Immature natural killer cell (primary cell): ENCODE data around the gene ISOC2. TPM values are rescaled to one million over a fixed set of nuclear protein-coding genes. Genes with fewer than 3 reads are reported as not detected.

Source experiments
- DNase-seq, 3 donors: peaks; one replicate each; pipeline ENCODE4 v3.0.0; 2022; ENCODE audit warnings: mixed read lengths in 1 of 3
- H3K27ac Mint-ChIP-seq, 6 donors: one replicate each; pipeline ENCODE4 v1.8.0; 2020; ENCODE audit warnings: mixed read lengths in 6 of 6, mild to moderate bottlenecking in 5 of 6, inconsistent platforms in 4 of 6, moderate library complexity in 3 of 6
- H3K27me3 Mint-ChIP-seq, 3 donors: one replicate each; pipeline ENCODE4 v1.8.0; 2020 to 2021; ENCODE audit warnings: low read depth in 3 of 3, mild to moderate bottlenecking in 3 of 3, mixed read lengths in 3 of 3, moderate library complexity in 3 of 3, inconsistent platforms in 1 of 3
- H3K36me3 Mint-ChIP-seq, 3 donors: one replicate each; pipeline ENCODE4 v1.8.0; 2020; ENCODE audit warnings: mixed read lengths in 3 of 3, inconsistent platforms in 2 of 3, mild to moderate bottlenecking in 2 of 3
- H3K4me1 Mint-ChIP-seq, 2 donors: one replicate each; pipeline ENCODE4 v1.8.0; 2020; ENCODE audit warnings: inconsistent platforms in 2 of 2, mild to moderate bottlenecking in 2 of 2, mixed read lengths in 2 of 2, moderate library complexity in 1 of 2
- H3K4me3 Mint-ChIP-seq, 5 donors: one replicate each; pipeline ENCODE4 v1.8.0; 2020; ENCODE audit warnings: mild to moderate bottlenecking in 5 of 5, mixed read lengths in 5 of 5, inconsistent platforms in 3 of 5, moderate library complexity in 3 of 5
- H3K9me3 Mint-ChIP-seq, 6 donors: one replicate each; pipeline ENCODE4 v1.8.0; 2020; ENCODE audit warnings: mild to moderate bottlenecking in 6 of 6, mixed read lengths in 6 of 6, inconsistent platforms in 4 of 6, moderate library complexity in 3 of 6
- polyA plus RNA-seq, 3 donors: library from polyadenylated mRNA; unstranded; fragments of 300-500 nt; fragmentation: Illumina TruSeq; gene quantifications; one replicate each; pipeline ENCODE4 v1.2.3, GENCODE V29; 2021

Gene ISOC2
- polyA plus RNA-seq, 3 donors from 2014 or later, result 30.4 to 46.0 (median 34.2) TPM

GRCh38 chr19:55464039-55464661 lies 2.7 kb upstream of the ISOC2 start:
- H3K4me1 Mint-ChIP-seq, result peaks cover 20 to 25% of the 10 kb centered on the region in 2 donors
- peaks cover 8 to 9% (median 8%) of the 10 kb centered on the region in 3 donors for H3K27me3 Mint-ChIP-seq
- no peaks in the 10 kb centered on the region for H3K9me3 Mint-ChIP-seq
- no peak for DNase-seq
- no peak overlapping the region for H3K27ac Mint-ChIP-seq
- H3K36me3 Mint-ChIP-seq, result no peaks in the 10 kb centered on the region
- H3K4me3 Mint-ChIP-seq, result peak overlapping the region in 1 of 5 donors; percentile 49

DNA sequence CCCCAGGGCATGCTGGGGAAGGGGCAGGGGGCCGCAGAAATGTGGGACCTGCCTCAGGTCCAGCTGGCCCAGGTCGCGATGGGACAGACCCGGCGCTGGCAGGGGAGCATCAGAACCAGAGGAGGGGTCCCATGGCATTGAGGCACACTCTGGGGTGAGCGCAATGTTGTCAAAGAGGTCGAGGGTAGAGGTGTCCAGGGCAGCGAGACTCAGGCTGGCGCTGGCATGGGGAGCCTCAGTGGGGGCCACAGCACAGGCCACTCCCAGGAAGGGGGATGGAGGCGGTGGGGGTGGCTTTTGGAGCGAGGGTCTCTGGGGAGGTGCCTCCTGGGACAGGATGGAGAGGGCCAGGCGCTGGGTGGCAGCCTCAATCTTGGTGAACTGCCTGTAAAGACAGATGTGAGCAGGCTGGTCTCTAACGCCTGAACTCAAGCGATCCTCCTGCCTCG lies 2.2 kb upstream of the ISOC2 start:
- Mint-ChIP-seq H3K9me3 (no peaks in the 10 kb centered on the region), H3K4me1 (peaks cover 20 to 25% of the 10 kb centered on the region in 2 donors), H3K36me3 (no peaks in the 10 kb centered on the region), H3K4me3 (peak overlapping the region in 2 of 5 donors; percentile 21 to 49), H3K27ac (no peak overlapping the region), H3K27me3 (peaks cover 8 to 9% (median 8%) of the 10 kb centered on the region in 3 donors)
- DNase-seq, result no peak

- Mint-ChIP-seq H3K4me3 (peak overlapping the region; percentile 38 to 93 (median 90)), H3K27ac (peak overlapping the region in 3 of 6 donors; percentile 45 to 95 (median 94)), H3K4me1 (peaks cover 19 to 25% of the 10 kb centered on the region in 2 donors), H3K27me3 (peaks cover 8 to 9% (median 8%) of the 10 kb centered on the region in 3 donors), H3K9me3 (no peaks in the 10 kb centered on the region), H3K36me3 (no peaks in the 10 kb centered on the region)
- no peak for DNase-seq
These were observed 1.3 kb upstream of the ISOC2 start for GRCh38 chr19:55462722-55463121.

DNA sequence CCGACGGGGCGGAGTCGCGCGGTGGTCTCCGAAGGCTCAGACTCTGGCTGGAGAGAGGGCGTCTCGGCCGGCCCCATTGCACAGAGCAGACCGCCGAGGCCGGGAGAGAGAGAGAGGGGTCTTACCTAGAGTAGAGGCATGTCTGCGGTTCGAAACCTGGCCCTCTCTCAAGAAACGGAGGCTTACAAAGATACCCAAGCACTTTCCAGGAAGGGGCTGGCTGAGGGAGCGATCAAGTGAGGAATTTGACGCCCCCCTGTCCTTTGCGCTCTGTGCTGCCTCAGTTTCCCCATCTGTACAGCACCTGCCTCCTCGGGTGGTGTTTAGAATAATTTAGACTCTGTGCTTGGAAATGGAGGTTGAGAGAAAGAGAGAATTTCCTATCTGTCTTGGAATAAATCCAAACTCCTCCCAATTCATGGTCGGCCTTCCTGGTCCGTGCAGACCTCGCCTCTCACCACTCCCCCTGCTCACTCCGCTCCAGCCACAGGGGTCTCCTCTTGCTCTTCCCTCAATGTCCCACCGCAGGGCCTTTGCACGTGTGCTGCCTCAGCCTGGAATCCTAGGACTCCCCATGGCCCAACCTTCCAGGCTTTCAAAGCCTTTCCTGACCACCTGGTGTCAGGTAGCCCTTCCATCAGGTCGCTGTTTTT lies 658 bp upstream of the ISOC2 start:
- Mint-ChIP-seq H3K27ac (peak overlapping the region; percentile 84 to 95 (median 89)), H3K9me3 (no peaks in the 10 kb centered on the region), H3K4me1 (peaks cover 19 to 25% of the 10 kb centered on the region in 2 donors), H3K36me3 (no peaks in the 10 kb centered on the region), H3K27me3 (peaks cover 6 to 9% (median 8%) of the 10 kb centered on the region in 3 donors), H3K4me3 (peak overlapping the region; percentile 82 to 93 (median 90))
- DNase-seq, result no peak

DNA sequence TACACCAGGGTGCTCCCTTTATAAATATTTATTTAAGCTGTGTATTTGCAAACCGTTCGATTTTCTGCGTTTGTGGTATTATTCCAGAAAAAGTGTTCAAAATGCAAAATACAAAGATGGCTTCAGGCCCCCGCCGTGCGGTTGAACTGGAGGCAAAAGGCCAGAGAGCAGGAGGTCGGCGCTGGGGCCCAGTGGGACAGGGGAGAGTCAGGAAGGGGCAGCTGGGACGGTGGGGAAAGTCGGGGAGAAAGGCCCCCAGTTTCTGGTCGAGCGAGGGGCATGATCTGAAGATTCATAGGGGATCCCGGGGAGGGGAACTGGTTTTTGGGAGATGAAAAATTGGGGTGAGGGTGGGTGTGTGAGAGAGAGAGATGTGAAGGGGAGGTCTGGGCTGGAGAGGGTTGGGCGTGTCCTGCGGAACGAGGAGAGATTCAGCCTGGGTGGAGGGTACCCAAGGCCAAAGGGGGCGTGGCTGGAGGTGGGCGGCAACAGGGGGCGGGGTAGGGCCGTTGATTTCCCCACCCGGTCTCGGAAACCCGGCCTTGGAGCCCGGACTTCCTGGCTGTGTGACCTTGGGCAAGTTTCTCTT lies 678 bp downstream of the ISOC2 start:
- peaks cover 4 to 9% (median 8%) of the 10 kb centered on the region in 3 donors for H3K27me3 Mint-ChIP-seq
- H3K27ac Mint-ChIP-seq, result peak overlapping the region; percentile 84 to 95 (median 89)
- no peaks in the 10 kb centered on the region for H3K9me3 Mint-ChIP-seq
- peak overlapping the region; percentile 82 to 93 (median 90) for H3K4me3 Mint-ChIP-seq
- H3K4me1 Mint-ChIP-seq, result peaks cover 19 to 25% of the 10 kb centered on the region in 2 donors
- no peaks in the 10 kb centered on the region for H3K36me3 Mint-ChIP-seq
- DNase-seq, result peak in 1 of 3 donors; percentile 24

- peak overlapping the region; percentile 82 to 93 (median 90) for H3K4me3 Mint-ChIP-seq
- H3K27me3 Mint-ChIP-seq, result peaks cover 4 to 9% (median 8%) of the 10 kb centered on the region in 3 donors
- H3K9me3 Mint-ChIP-seq, result no peaks in the 10 kb centered on the region
- DNase-seq, result no peak
- peaks cover 19 to 25% of the 10 kb centered on the region in 2 donors for H3K4me1 Mint-ChIP-seq
- H3K27ac Mint-ChIP-seq, result peak overlapping the region; percentile 6 to 75 (median 62)
- no peaks in the 10 kb centered on the region for H3K36me3 Mint-ChIP-seq
These were observed 1.3 kb downstream of the ISOC2 start for GRCh38 chr19:55459950-55460657.

- peaks cover 4 to 9% (median 8%) of the 10 kb centered on the region in 3 donors for H3K27me3 Mint-ChIP-seq
- peak overlapping the region in 3 of 6 donors; percentile 6 to 49 (median 17) for H3K27ac Mint-ChIP-seq
- no peaks in the 10 kb centered on the region for H3K9me3 Mint-ChIP-seq
- H3K36me3 Mint-ChIP-seq, result no peaks in the 10 kb centered on the region
- peak overlapping the region in 2 of 5 donors; percentile 90 to 92 for H3K4me3 Mint-ChIP-seq
- no peak for DNase-seq
- H3K4me1 Mint-ChIP-seq, result peaks cover 19 to 25% of the 10 kb centered on the region in 2 donors
These were observed 1.9 kb downstream of the ISOC2 start for GRCh38 chr19:55459551-55459949.

DNA sequence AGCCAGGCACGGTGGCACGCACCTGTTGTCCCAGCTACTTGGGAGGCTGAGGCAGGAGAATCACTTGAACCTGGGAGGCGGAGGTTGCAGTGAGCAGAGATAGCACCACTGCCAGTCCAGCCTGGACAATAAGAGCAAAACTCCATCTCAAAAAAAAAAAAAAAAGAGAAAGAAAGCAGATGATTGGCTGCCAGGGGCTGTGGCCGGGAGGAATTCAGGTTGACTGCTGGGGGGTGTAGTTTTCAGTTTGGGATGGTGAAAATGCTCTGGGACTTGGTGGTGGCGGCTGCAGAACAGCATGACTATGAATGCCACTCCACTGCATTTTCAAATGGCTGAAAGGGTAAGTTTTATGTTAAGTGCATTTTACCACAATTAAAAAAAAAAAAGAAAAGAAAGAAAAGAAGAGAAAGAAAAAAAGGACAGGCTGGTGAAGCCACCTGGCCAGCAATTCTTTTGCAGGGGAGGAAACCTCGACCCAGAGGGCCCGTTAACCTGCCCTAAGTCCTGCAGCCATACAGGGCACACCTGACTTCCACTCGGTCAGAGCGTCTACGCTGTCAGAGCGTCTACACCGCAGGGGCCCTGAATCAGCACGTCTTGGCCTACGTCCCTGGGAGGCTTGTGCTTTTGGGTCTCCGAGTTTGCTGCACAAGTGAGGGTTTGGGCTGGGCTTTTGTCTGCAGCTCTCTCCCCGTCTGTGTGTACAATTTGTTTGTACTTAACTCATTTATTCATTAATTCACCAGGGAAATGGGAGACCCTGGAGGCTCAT lies 3.6 kb downstream of the ISOC2 start:
- H3K36me3 Mint-ChIP-seq, result peaks cover 0 to 10% (median 6%) of the 10 kb centered on the region in 3 donors
- peaks cover 24 to 25% of the 10 kb centered on the region in 2 donors for H3K4me1 Mint-ChIP-seq
- H3K27ac Mint-ChIP-seq, result no peak overlapping the region
- DNase-seq, result no peak
- no peaks in the 10 kb centered on the region for H3K9me3 Mint-ChIP-seq
- peaks cover 10 to 12% (median 10%) of the 10 kb centered on the region in 3 donors for H3K27me3 Mint-ChIP-seq
- H3K4me3 Mint-ChIP-seq, result no peak overlapping the region

DNA sequence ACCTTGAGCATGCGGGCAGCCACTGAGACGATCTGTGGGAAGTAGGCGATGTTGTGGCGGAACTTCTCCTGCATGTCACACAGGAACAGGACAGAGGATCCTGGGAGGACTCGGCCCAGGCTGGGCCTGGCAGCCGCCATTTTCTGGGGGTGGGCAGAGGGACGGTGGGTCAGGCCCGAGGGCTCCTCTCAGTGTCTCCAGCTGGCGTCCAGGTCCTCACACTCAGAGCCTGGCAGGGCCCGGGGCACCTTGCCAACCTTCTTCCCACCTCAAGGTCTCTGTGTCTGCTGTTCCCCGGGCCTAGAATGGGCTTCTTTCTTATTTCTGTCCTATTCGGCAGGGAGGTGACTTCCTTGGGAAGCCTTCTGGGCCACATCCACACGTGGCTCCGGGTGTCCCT lies 5.1 kb downstream of the ISOC2 start:
- Mint-ChIP-seq H3K4me1 (peaks cover 10 to 19% of the 10 kb centered on the region in 2 donors), H3K27ac (no peak overlapping the region), H3K4me3 (no peak overlapping the region), H3K9me3 (no peaks in the 10 kb centered on the region), H3K27me3 (peaks cover 6 to 8% (median 6%) of the 10 kb centered on the region in 3 donors), H3K36me3 (peaks cover 0 to 10% (median 6%) of the 10 kb centered on the region in 3 donors)
- no peak for DNase-seq

DNA sequence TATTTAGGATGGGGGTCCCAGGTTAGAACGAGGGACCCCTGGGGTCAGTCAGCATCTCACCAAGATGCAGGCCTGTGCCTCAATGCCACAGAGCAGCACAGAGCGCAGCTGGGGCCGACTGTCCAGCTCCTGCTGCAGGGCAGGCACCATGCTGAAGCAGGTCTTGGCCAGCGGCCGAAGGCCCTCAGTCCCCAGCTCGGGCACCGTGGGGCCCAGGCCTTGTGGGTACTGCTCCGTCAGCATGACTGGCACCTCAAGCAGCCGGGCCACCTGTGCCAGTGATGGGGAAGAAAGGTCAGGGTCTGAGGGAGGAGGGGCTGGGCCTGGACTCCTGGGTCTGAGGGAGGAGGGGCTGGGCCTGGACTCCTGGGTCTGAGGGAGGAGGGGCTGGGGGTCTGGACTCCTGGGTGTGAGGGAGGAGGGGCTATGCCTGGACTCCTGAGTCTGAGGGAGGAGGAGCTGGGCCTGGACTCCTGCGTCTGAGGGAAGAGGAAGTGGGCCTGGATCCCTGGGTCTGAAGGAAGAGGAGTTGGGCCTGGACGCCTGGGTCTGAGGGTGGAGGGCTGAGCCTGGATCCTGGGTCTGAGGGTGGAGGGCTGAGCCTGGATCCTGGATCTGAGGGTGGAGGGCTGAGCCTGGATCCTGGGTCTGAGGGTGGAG lies 5.7 kb downstream of the ISOC2 start:
- no peak for DNase-seq
- Mint-ChIP-seq H3K4me1 (peaks cover 11 to 16% of the 10 kb centered on the region in 2 donors), H3K36me3 (peaks cover 0 to 10% (median 6%) of the 10 kb centered on the region in 3 donors), H3K9me3 (no peaks in the 10 kb centered on the region), H3K4me3 (no peak overlapping the region), H3K27ac (no peak overlapping the region), H3K27me3 (peaks cover 7 to 8% (median 8%) of the 10 kb centered on the region in 3 donors)

- Mint-ChIP-seq H3K4me1 (peaks cover 7 to 14% of the 10 kb centered on the region in 2 donors), H3K4me3 (no peak overlapping the region), H3K36me3 (peaks cover 0 to 10% (median 6%) of the 10 kb centered on the region in 3 donors), H3K27ac (no peak overlapping the region), H3K27me3 (peaks cover 7 to 10% (median 8%) of the 10 kb centered on the region in 3 donors), H3K9me3 (no peaks in the 10 kb centered on the region)
- peak in 2 of 3 donors; percentile 25 to 35 for DNase-seq
These were observed 6.6 kb downstream of the ISOC2 start for GRCh38 chr19:55454787-55455243.

DNA sequence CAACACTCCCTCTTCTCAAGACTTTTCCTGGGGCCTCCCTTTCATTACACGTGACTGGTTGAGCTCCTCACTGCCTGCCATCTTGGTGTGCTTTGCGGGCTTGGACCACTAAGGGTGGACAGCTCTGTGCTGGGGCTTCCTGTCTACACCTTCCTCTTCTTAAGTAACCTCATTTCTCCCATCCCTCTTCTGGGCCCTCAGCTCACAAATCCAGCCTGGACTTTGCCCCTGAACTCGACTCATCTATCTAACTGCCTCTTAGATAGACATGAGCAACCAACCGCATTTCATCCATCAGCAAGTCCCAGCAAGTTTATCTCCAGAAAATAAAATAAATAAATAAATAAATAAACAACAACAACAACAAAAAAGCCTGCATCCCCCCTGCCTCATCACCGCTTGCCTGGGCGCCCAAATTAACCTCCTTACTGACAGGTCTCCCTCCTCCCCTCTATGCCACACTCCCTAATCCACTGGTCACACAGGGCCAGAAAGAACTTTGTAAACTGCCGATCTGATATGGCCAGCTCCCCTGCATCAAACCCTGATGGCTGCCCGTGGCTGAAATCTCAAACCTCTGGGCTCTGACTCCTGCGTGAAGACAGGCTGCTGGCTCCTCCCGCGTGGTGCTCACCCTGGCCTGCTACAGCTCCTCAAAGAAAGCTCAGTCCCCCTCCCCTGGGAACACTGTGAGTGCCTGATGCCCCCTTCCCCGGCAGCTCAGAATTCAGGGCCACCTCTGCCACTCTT lies 7.8 kb downstream of the ISOC2 start:
- peak overlapping the region in 1 of 6 donors; percentile 50 for H3K27ac Mint-ChIP-seq
- no peak for DNase-seq
- H3K27me3 Mint-ChIP-seq, result peaks cover 7 to 11% (median 8%) of the 10 kb centered on the region in 3 donors
- no peaks in the 10 kb centered on the region for H3K9me3 Mint-ChIP-seq
- H3K4me1 Mint-ChIP-seq, result peaks cover 6 to 14% of the 10 kb centered on the region in 2 donors
- H3K36me3 Mint-ChIP-seq, result peaks cover 0 to 10% (median 6%) of the 10 kb centered on the region in 3 donors
- peak overlapping the region in 4 of 5 donors; percentile 18 to 33 (median 26) for H3K4me3 Mint-ChIP-seq
